Subcutaneous abdominal adipose tissue (tissue), 5 donors: ENCODE measurements around the gene D2HGDH.

Experiments used
- H3K27ac ChIP-seq: one replicate; pipeline ENCODE4 v1.7.0; 2013; ENCODE audit warnings: low read depth, mild to moderate bottlenecking, inconsistent platforms, low read length, moderate library complexity
- H3K27me3 ChIP-seq, 5 donors: one replicate each; pipeline ENCODE4 v1.7.0; 2013; ENCODE audit warnings: low read length in 5 of 5, inconsistent platforms in 1 of 5; ENCODE audit not compliant: control insufficient read depth in 5 of 5, insufficient read depth in 4 of 5
- H3K36me3 ChIP-seq, 5 donors: one replicate each; pipeline ENCODE4 v1.7.0; 2013; ENCODE audit warnings: low read length in 5 of 5; ENCODE audit not compliant: control insufficient read depth in 5 of 5, insufficient read depth in 5 of 5
- H3K4me1 ChIP-seq, 5 donors: one replicate each; pipeline ENCODE4 v1.7.0; 2013; ENCODE audit warnings: low read length in 5 of 5, mild to moderate bottlenecking in 3 of 5, moderate library complexity in 1 of 5; ENCODE audit not compliant: control insufficient read depth in 5 of 5, insufficient read depth in 5 of 5
- H3K4me3 ChIP-seq, 5 donors: one replicate each; pipeline ENCODE4 v1.7.0; 2013; ENCODE audit warnings: low read length in 5 of 5, low read depth in 1 of 5
- H3K9ac ChIP-seq, 5 donors: one replicate each; pipeline ENCODE4 v1.7.0; 2013; ENCODE audit warnings: low read length in 5 of 5, mild to moderate bottlenecking in 4 of 5, moderate library complexity in 3 of 5
- H3K9me3 ChIP-seq, 5 donors: one replicate each; pipeline ENCODE4 v1.7.0; 2013; ENCODE audit warnings: low read length in 5 of 5; ENCODE audit not compliant: control insufficient read depth in 5 of 5
- donor health status: healthy.
- donor health status: healthy.
- donor health status: healthy.
- donor health status: healthy.
- donor health status: healthy.

D2HGDH gene

GRCh38 chr2:241773511-241774418, 39.3 kb downstream of the D2HGDH start:
- no peaks in the 10 kb centered on the region for H3K9me3 ChIP-seq
- H3K27me3 ChIP-seq = peaks cover 23 to 46% (median 34%) of the 10 kb centered on the region in 5 donors
- peaks cover 0 to under 1% (median 0%) of the 10 kb centered on the region in 5 donors for H3K36me3 ChIP-seq
- H3K9ac ChIP-seq = no peak overlapping the region
- H3K4me1 ChIP-seq = peaks cover 0 to 20% (median 17%) of the 10 kb centered on the region in 5 donors
- no peak overlapping the region for H3K27ac ChIP-seq
- H3K4me3 ChIP-seq = no peak overlapping the region

GRCh38 chr2:241774419-241775222, 40.2 kb downstream of the D2HGDH start:
- Histone ChIP-seq H3K27ac (no peak overlapping the region), H3K9ac (no peak overlapping the region), H3K4me3 (no peak overlapping the region), H3K9me3 (no peaks in the 10 kb centered on the region), H3K36me3 (no peaks in the 10 kb centered on the region), H3K27me3 (peaks cover 23 to 46% (median 34%) of the 10 kb centered on the region in 5 donors), H3K4me1 (peaks cover 0 to 20% (median 17%) of the 10 kb centered on the region in 5 donors)

GRCh38 chr2:241775223-241776177, 41.1 kb downstream of the D2HGDH start:
- Histone ChIP-seq H3K9ac (no peak overlapping the region), H3K36me3 (no peaks in the 10 kb centered on the region), H3K27ac (no peak overlapping the region), H3K27me3 (peaks cover 23 to 46% (median 34%) of the 10 kb centered on the region in 5 donors), H3K4me3 (no peak overlapping the region), H3K4me1 (peaks cover 0 to 15% (median 13%) of the 10 kb centered on the region in 5 donors), H3K9me3 (no peaks in the 10 kb centered on the region)

GRCh38 chr2:241776336-241777169, 42.1 kb downstream of the D2HGDH start, which contains the start of gene GAL3ST2:
TSS of gene GAL3ST2 (plus strand) at chr2:241776822. CDS start at chr2:241776956, 134 bp downstream.
- Histone ChIP-seq H3K4me1 (peaks cover 0 to 5% (median 4%) of the 10 kb centered on the region in 5 donors), H3K9ac (no peak within 1 kb of the TSS), H3K9me3 (peaks cover 0 to 3% (median 0%) of the 10 kb centered on the region in 5 donors), H3K27me3 (peaks cover 23 to 46% (median 34%) of the 10 kb centered on the region in 5 donors), H3K36me3 (no peaks in the 10 kb centered on the region), H3K4me3 (no peak within 1 kb of the TSS), H3K27ac (no peak within 1 kb of the TSS)

- H3K9ac ChIP-seq = no peak overlapping the region
These were observed 42.8 kb downstream of the D2HGDH start for GRCh38 chr2:241777170-241777685.

GRCh38 chr2:241777686-241778627, 43.5 kb downstream of the D2HGDH start:
- Histone ChIP-seq H3K4me1 (no peaks in the 10 kb centered on the region), H3K9me3 (peaks cover 0 to 3% (median 0%) of the 10 kb centered on the region in 5 donors), H3K9ac (no peak overlapping the region), H3K4me3 (no peak overlapping the region), H3K36me3 (no peaks in the 10 kb centered on the region), H3K27ac (no peak overlapping the region), H3K27me3 (peaks cover 21 to 41% (median 27%) of the 10 kb centered on the region in 5 donors)

More at GRCh38 chr2:241777170-241777685, 42.8 kb downstream of the D2HGDH start:
- Histone ChIP-seq H3K9me3 (peaks cover 0 to 3% (median 0%) of the 10 kb centered on the region in 5 donors), H3K4me1 (peaks cover 0 to under 1% (median 0%) of the 10 kb centered on the region in 5 donors), H3K27ac (no peak overlapping the region), H3K36me3 (no peaks in the 10 kb centered on the region), H3K4me3 (no peak overlapping the region), H3K27me3 (peaks cover 23 to 46% (median 31%) of the 10 kb centered on the region in 5 donors)

- Histone ChIP-seq H3K4me3 (no peak overlapping the region), H3K36me3 (no peaks in the 10 kb centered on the region), H3K9ac (no peak overlapping the region), H3K9me3 (peaks cover 0 to 3% (median 0%) of the 10 kb centered on the region in 5 donors), H3K27me3 (peaks cover 4 to 20% (median 10%) of the 10 kb centered on the region in 5 donors), H3K27ac (no peak overlapping the region), H3K4me1 (no peaks in the 10 kb centered on the region)
These were observed 46.6 kb downstream of the D2HGDH start for GRCh38 chr2:241780939-241781569.
